Posterior cingulate gyrus (tissue), 11 donors: ENCODE data around the gene ACACA.

ENCODE experiments used
- DNase-seq, 10 donors: peaks; one replicate each; pipeline versions ENCODE4 v3.0.0 to v3.0.0-alpha.2; 2020 to 2021; ENCODE audit warnings: mixed read lengths in 3 of 10
- intact Hi-C: fragments of 100-400 bp; cut with DNase I; formaldehyde crosslinking; loops from one replicate; pipeline ENCODE4 v1.15.1; 2023

Gene ACACA

DNA sequence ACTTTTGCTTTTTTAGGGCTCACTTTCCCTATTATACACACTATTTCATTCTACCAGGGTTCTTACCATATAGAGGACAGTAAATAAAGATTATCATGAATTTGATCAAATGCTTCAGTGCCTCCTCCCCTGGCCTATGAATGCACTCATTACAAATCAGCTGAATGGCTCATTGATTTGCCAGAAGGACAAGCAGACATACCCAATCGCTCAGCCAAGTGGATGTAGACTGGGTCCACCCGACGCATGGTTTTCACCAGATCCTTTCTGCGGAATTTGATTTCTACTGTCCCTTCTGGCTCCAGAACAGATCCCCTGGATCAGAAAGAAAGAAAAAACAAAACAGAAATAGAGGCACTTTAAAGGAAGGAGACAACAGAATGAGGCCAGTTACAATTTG is 295.3 kb downstream of the ACACA start:
- DNase-seq = peak in 5 of 10 donors; percentile 14 to 88 (median 36)
- intact Hi-C loops = no loop called here

DNA sequence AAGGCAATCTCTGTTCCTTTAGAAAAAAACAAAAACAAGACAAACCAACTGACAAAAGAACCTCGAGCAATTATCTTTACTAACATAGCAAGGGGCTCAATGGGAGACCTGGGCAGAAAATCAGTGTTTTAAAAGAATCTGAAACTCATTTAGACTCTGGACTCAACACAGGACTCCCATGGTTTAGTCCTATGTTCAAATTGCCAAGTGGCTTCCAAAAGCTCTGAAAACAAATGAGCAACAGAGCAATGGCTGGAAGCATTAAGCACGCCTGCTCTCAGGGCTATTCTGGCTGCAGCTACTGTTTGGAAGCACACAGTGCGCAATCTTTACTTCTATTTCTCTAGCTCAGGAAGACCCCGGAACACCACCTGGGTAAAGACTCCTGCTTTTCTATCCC is 295.9 kb downstream of the ACACA start:
- DNase-seq = no peak
- intact Hi-C loops = no loop called here

DNA sequence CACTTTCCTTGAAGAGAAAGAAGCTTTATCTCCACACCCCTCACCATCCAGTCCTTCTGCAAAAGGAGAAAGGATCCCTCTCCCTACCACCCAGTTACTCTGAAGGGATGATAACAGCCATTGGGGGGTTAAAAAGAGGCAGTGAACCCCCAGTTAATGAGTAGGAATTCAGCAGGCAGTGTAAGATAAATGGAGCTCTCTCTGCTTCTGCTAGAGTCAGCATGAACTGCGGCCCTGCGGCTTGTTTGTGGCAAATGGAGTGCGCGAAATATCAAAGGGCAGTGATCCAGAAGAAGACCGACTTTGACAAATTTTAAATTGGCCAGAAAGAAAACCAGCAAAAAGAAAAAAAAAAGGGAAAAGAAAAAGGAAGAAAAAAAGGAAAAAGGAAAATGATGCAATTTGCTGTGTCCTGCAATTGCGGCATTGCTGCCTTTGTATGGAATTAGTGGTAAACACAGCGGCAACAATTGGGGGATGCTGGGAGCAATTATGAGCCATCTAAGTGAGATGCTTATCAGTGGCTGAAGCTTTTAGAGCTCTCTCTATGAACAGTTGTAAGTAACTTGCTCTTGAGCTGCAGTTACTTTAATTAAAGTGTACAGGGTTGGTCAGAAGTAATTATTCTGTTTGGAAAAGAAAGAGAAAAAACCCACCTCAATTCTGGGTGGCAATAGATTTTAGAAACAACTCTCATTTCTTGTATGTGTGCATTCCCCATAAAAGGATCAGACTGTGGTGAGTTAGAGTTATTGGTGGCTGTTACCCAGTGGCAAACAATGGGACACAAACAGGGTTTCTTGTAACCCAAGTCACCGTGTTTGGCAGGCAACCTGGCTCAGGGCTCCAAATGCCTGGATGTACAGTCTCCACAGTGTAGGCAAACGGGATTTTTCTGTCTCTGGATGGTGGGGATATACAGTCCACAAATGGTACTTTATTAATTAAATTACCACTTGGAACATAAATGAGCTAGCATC is 296.6 kb downstream of the ACACA start:
- DNase-seq = no peak
- intact Hi-C loops = no loop called here

DNA sequence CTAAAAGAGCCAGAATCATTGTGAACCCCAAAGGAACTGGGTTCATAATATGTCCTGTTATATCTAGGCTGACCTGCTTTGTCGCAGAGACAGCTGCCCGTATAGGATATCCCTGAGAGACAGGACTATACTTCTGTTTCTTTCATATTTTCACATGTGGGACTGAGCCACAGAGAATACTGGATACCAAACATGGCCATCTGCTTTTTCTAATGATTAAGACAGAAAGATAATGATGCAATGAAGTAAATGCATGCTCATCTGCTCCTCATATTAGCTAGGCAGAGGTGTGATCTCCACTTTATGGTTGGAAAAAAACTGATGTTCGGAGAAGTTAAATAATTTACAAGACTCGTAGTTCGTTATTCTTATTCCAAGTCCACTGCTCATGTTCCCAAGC is 297.5 kb downstream of the ACACA start:
- DNase-seq = no peak
- intact Hi-C loops = no loop called here

DNA sequence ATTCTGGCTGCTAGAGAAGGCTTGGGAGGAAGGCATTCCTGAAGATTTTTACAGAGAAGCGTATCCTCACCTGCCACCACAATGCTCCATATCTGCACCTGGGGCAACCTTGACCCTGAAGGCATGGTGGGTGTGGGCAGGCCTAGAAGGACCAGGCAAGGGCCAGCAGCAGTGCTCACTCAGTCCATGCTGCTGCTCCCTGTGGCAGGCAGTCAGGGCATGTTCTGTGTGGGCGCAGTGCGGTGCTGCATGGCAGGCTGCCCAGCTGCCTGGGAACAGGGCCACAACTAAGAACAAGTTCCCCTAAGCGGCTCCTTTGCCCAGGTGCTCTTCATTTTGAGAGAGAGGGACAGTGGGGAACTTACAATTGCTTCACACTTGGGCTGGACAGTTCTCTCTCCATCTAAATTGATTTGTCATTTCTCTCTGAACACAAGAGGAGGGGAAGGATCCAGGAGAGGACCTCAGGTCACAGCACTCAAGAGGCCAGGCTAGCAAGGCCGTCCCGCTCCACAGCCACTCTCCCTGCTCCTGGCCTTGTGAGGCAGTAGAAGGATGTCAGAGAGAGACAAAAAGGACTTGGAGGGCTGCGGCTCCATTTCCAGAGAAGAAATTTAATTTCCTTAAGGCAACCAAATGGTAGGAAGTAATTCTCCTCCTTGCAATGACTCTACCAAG is 299.1 kb downstream of the ACACA start:
- peak; percentile 37 to 96 (median 80) for DNase-seq
- intact Hi-C loops = no loop called here

DNA sequence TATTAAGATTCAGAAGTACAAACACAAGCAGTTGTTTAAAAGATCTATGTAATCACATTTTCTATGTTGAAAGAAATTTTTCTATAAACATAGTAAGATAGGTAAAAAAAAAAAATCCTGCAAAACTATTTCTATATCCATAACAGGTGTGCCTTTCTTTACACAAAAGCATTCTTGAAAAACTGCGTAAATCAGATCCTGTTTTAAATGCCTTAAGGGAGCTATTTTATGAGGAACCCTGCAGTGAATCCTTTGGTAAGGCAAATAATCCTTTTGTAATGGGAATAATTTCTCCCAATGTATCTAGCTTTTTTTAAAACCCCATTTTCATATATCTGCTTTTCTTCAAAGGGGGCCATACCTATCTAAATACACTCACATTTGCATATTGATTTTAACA is 300.6 kb downstream of the ACACA start:
- no peak for DNase-seq
- intact Hi-C loops = no loop called here

DNA sequence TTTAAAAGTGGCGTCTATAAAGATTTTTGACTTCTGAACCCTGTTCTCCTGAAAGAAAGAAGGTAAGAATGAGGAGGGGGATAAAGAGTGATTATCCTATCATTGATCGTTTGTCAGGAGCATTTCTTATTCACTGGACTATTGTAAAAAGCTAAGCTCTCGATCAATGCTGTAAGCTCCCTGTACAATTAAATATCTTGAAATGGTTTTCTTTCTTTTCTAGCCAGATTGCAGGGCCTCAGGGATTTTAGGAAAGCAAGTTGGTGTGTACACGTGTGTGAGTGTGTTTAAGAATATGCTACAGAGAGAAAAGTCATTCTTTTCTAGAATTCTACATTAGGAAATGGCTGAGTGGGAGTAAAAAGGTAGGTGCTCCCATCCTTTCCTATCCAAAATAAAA is 303.4 kb downstream of the ACACA start:
- no peak for DNase-seq
- intact Hi-C loops = no loop called here

DNA sequence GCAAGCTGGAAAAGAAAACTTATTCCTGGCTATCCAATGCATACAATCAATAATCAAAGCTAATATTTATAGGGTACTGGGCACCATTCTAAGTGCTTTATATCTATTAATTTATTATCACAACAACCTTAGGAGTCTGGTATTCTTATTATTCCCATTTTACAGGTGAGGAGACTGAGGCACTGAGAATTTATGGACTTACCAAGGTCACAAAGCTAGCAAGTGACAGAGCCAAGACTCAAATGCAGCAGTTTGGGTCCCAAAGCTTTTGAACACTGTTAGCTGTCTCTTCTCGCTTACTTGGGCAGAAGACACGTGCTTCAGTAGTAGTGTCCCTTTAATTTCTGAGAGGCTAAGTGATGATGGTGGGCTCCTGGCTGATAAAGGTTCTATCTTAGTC is 305.3 kb downstream of the ACACA start:
- intact Hi-C loops = no loop called here
- DNase-seq = no peak

DNA sequence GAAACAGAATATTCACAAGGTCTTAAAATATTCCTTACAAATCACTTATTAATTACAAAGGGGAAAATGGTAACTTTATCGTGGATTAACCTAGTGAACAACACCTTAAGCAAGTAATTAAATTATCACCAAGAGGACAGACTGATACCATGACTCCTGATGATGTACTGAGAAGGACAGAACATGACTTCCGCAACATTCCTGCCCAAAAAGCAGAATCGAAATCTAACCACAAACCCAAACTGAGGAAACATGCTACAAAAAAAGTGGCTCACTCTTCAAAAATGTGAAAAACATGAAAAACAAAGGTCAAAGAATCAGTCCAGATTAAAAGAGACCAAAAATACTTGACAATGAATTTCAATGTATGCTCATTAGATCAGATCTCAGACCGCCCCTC is 306.4 kb downstream of the ACACA start:
- intact Hi-C loops = no loop called here
- DNase-seq = no peak

DNA sequence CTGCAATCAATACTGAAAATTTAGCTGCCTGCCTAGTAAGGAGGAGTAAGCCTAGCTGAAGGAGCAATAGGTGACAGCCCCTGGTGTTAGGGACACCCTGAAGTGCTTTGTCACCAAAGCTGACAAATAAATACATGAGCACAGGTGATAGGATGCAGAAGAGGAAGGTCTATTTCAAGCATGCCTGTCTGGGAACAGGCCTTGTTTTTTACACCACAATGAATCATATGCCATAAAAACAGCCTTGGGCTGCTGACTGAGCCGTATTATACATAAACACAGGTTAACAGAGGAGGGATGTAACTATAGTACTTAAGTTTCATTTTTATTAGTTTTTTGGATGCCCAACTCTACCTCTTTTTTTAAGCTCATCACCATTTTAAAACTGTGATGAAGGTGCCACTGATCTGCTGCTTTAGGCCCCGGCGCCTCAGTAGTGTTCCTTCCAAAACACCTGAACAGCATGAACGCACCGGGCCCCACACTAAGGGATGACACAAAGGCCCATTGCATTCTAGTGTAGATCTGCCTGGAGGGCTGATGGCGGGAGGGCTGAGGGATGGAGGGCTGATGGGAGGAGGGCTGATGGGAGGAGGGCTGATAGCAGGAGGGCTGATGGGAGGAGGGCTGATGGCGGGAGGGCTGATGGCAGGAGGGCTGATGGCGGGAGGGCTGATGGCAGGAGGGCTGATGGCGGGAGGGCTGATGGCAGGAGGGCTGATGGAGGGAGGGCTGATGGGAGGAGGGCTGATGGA is 307.5 kb downstream of the ACACA start:
- no peak for DNase-seq
- intact Hi-C loops = no loop called here

DNA sequence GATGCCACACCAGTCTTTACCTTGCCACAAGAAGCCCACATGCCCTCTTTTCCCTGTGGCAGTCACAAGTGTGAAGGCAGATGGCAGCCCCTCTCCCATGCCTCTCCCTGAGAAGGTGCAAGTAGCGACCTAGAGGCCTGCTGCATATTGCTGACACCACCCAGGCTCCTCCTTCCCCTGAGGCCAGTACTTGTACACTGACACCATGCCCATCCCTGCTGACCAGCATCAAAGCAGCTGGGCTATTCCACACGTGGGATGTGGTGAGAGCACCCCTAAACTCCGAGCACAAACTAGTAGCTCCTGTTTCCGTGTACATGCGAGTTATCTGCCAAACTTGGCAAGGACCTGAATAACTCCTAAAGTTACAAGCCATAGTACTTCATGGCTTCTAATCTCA is 308.5 kb downstream of the ACACA start:
- no peak for DNase-seq
- intact Hi-C loops = no loop called here

DNA sequence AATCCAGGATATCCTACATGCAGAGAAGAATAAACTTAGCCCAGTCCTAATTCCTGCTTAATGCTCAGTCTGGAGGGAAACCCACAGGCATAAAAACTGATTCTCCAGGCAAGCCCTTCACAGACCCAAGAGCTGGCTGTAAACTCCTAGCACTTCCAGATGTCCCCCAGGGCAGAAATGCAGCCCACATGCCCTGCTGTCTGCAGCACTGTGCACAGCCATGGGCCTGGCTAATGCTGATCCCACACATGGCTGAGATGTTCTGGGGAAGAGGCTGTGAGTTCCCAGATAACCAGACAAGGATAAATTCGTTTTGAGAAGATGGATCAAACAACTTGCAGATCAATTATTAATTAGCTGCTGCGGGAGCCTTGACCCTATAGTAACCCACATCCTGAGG is 309.5 kb downstream of the ACACA start:
- DNase-seq = no peak
- intact Hi-C loops = no loop called here

DNA sequence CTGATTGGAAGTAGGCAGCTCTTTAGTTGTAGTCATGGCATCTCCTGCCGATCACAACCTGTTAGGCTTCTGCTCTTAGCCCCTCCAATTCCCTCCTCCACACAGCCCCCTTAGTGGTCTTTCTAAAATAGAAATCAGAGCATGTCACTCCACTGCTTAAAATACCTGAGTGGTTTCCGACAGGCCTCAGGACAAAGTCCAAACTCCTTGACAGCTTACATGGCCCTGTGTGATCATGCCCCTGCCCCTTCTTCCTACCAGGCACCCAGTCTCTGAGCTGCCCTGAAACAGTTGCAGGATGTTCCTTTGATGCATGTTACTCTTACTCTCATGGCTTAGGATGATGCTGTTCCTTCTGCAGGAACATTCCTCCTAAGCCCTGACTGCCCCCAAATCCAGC is 310.6 kb downstream of the ACACA start:
- intact Hi-C loops = no loop called here
- no peak for DNase-seq

DNA sequence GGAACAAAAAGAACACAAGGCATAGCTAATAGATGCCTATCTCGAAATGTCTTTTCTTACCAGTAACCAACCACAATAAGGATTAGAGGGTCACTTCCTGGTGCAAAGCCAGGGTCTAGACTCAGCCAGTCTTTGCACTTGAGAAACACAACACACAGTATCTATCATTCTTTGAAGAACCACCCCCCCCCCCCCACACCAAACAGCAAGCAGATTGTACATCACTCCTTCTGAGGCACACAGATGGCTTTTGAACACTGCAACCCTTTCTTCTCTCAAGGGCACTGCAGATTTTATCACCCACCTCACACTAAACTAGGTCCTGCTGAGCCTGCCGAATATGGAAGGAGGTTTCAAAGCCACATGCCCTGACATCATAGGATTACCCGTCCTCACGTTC is 312.2 kb downstream of the ACACA start:
- DNase-seq = no peak
- intact Hi-C loops = no loop called here

DNA sequence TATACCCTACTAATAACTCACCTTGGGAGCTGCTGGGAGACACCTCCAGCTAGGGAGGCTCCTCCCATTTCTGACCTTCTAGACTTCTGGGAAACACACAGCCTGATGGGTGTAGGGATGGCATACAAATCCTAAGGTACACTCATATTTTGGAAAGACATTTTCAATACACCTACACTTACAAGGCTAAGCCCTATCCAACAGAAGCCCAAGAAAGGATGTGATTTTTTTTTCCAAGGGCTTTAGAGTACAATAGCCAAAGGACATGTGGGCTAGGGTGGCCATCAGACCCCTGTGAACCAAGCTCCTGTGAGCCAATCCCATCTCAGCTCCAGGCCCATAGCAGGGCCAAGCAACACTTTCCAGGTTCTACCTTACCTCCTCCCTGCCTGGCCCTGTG is 313.9 kb downstream of the ACACA start:
- intact Hi-C loops = no loop called here

DNA sequence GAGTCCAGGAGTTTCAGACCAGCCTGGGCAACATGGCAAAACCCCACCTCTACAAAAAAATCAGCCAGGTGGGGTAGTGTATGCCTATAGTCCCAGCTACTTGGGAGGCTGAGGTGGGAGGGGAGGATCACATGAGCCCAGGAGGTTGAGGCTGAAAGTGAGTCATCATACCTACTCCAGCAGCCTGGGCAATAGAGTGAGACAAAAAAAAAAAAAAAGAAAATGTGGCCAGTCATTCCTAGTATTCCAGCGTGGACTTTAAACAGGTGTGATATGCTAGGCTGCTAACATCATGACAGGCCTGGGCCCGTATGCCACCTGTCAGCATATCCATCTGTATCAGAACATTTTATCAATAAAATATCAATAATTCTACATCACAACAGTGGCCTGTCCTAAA is 314.6 kb downstream of the ACACA start:
- intact Hi-C loops = no loop called here
- DNase-seq = no peak

More for the DNA sequence above, 313.9 kb downstream of the ACACA start:
- DNase-seq = no peak

DNA sequence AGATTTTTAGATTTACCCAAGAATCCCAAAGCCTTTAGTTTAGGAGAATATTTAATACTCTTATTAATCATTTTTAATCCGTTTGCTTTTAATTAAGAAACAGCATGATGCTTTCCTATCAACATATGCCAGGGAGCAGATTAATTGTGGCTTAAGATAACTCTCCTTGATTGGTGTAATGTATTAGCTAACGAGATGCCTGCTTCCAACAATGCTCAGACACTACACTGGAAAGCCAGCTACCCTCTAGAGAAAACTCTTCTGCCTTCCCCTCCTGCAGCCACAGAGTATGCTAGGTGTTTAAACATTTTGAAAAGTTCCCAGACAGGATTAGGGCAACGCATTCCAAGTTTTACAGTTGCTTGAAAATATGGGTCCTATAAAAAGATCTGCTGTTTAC is 315.7 kb downstream of the ACACA start:
- DNase-seq = no peak
- intact Hi-C loops = no loop called here

DNA sequence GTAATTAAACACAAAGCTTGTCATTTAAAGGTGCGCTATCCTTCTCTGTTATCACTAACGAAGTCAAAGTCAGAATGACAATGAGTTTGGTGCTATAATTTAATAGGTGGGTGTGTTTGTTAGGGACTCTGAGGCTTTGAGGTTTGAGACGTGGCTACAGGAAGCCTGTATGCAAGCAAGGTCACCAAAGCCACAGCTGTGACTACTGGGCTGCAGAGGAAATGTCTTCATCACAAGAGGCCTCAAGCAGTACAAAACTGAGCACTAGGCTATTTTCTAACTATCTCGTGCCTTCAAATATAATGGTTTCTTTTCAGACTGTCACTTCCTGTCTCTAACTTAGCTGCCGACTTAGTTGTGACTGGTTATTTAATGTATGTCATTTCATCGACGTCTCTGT is 316.7 kb downstream of the ACACA start:
- DNase-seq = no peak

DNA sequence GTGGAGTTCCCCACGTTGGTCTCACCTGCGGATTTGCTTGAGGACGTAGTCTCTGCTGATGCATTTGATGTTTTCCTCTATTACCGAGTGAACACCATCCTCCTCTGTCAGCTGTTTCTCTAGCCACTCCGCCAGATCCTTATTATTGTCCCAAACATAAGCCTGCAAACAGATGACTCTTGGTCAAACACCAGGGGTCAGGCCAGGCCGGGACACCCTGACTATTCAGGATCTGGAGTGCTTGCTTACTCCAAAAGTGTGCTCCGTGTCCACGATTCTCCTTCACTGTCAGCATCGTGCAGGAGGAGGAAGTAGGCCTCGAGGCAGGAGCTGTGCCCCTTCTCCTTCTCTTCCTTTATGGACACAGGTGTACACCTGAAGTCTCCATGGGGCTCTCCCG is 317.7 kb downstream of the ACACA start:
- DNase-seq = peak in 3 of 10 donors; percentile 21 to 89 (median 53)
- intact Hi-C loops = loop anchor here (5.0 kb wide), 1 partner anchor 83 kb away; no protein-coding TSS in a partner anchor

More for the DNA sequence above, 316.7 kb downstream of the ACACA start:
- intact Hi-C loops = loop anchor here (5.0 kb wide), 1 partner anchor 82 kb away; no protein-coding TSS in a partner anchor

DNA sequence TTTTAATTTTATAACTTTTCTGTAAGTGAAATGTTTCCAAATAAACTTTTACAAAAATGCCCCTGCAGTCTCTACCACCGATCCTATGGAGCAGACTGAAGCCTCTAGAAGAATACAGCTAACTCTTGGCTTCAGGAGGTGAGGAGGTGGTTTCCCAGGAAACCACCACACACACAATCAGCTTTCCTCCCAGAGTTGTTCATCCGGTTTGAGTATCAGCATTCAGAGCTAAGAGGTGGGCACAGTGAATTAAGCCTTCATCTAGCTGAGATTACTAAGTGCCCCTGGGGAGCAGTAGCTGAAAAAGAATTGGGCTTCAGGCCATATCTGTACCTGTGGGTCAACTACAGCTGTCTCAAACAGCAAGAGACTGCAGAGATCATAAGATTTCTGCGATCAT is 318.2 kb downstream of the ACACA start:
- intact Hi-C loops = loop anchor here (5.0 kb wide), 1 partner anchor 84 kb away; no protein-coding TSS in a partner anchor
- DNase-seq = no peak

DNA sequence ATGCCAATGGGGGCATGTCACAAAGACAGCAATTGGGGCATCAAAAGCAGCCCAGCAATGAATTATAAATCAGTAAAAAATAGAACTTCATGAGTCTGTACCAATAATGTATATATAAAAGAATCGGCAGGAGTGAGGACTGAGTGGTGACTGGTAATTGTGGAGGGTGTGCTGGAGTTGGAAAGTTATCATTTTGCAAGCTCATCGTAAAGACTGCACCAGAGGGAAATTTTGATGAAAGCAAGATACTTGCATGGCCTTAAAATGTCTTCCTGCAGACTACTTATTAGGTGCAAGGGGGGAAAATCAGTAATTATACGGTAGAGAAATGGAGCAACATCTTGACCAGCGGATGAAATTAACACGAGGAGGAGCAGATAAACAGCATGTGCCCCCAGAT is 319.0 kb downstream of the ACACA start:
- DNase-seq = no peak

More for the DNA sequence above, 319.0 kb downstream of the ACACA start:
- intact Hi-C loops = loop anchor here (5.0 kb wide), 1 partner anchor 85 kb away; no protein-coding TSS in a partner anchor
